AG04450 (cell line): Measurements from ENCODE around the gene LHCGR. TPM values are rescaled to one million over a fixed set of nuclear protein-coding genes. Genes with fewer than 3 reads are reported as not detected.

Experiments
- CTCF ChIA-PET: fragments of 300-600, 350-600 bp; formaldehyde crosslinking; extraction: SDS; loops from one replicate; lab custom pipeline; 2022; ENCODE audit warnings: antibody characterized with exemption, inconsistent platforms; lab: Charles Lee
- POLR2A ChIA-PET: fragments of 350-600 bp; formaldehyde crosslinking; extraction: SDS; loops from one replicate; lab custom pipeline; 2021; ENCODE audit warnings: antibody characterized with exemption, inconsistent platforms; lab: Yijun Ruan, JAX
- DNase-seq: peaks from one replicate; pipeline ENCODE4 v3.0.0-alpha.2; 2011; ENCODE audit warnings: low read depth, low spot score
- H3K27ac ChIP-seq: one replicate; pipeline ENCODE4 v1.5.1; 2012; ENCODE audit warnings: low read depth, low read length, control low read depth
- H3K27me3 ChIP-seq: one replicate; pipeline ENCODE4 v1.6.0; 2012; ENCODE audit warnings: low read length; ENCODE audit not compliant: control insufficient read depth, insufficient read depth
- H3K4me3 ChIP-seq: 2 replicates; pipeline ENCODE4 v1.5.1; 2011; ENCODE audit warnings: mild to moderate bottlenecking, low read depth, low read length, control low read depth
- H3K9me3 ChIP-seq: 2 replicates; pipeline ENCODE4 v1.5.1; 2012; ENCODE audit warnings: low read length; ENCODE audit not compliant: control insufficient read depth, insufficient read depth
- CTCF ChIP-seq: IDR thresholded peaks from 2 replicates; pipeline ENCODE4 v1.5.1; 2011; ENCODE audit warnings: low read depth, low read length, control low read depth, inconsistent platforms
- polyA plus RNA-seq: library from polyadenylated mRNA; depleted of rRNA; stranded (reverse); fragments of >200 nt; gene quantifications from 2 replicates; pipeline ENCODE4 v1.2.3, GENCODE V29; 2011

The LHCGR gene
- polyA plus RNA-seq, 1 experiment: 3.8 TPM

- ChIA-PET POLR2A (no interaction called here), CTCF (no interaction called here)
- no peak overlapping the region for H3K4me3 ChIP-seq
- no peak overlapping the region for H3K27ac ChIP-seq
- H3K9me3 ChIP-seq: no peaks in the 10 kb centered on the region
- no peaks in the 10 kb centered on the region for H3K27me3 ChIP-seq
- DNase-seq: no peak
- no peak for TF ChIP-seq CTCF
Measured at GRCh38 chr2:48677450-48677849, 78.1 kb downstream of the LHCGR start.

GRCh38 chr2:48674933-48675332 is 80.6 kb downstream of the LHCGR start:
- no peak for DNase-seq
- H3K27ac ChIP-seq: no peak overlapping the region
- no peak for TF ChIP-seq CTCF
- POLR2A ChIA-PET: no interaction called here
- no peak overlapping the region for H3K4me3 ChIP-seq
- H3K9me3 ChIP-seq: no peaks in the 10 kb centered on the region
- CTCF ChIA-PET: no interaction called here
- H3K27me3 ChIP-seq: no peaks in the 10 kb centered on the region

GRCh38 chr2:48673581-48673980 is 81.9 kb downstream of the LHCGR start:
- POLR2A ChIA-PET: no interaction called here
- no peaks in the 10 kb centered on the region for H3K9me3 ChIP-seq
- CTCF ChIA-PET: no interaction called here
- H3K27me3 ChIP-seq: no peaks in the 10 kb centered on the region
- no peak overlapping the region for H3K27ac ChIP-seq
- TF ChIP-seq CTCF: no peak
- no peak overlapping the region for H3K4me3 ChIP-seq
- DNase-seq: no peak

- Histone ChIP-seq H3K27me3 (no peaks in the 10 kb centered on the region), H3K27ac (no peak overlapping the region), H3K9me3 (no peaks in the 10 kb centered on the region), H3K4me3 (no peak overlapping the region)
- POLR2A ChIA-PET: no interaction called here
- no peak for DNase-seq
- CTCF ChIA-PET: no interaction called here
- no peak for TF ChIP-seq CTCF
Measured at GRCh38 chr2:48668992-48669391, 86.5 kb downstream of the LHCGR start.

- H3K27ac ChIP-seq: no peak overlapping the region
- no peaks in the 10 kb centered on the region for H3K9me3 ChIP-seq
- POLR2A ChIA-PET: interaction anchor here (0.6 to 0.7 kb wide), 2 partner anchors 11 to 198 kb away, joined by 3 to 6 read pairs; no protein-coding TSS in a partner anchor
- DNase-seq: peak; percentile 36
- CTCF ChIA-PET: interaction anchor here (0.7 kb wide), 2 partner anchors 744 to 1750 kb away, joined by 8 to 9 read pairs; no protein-coding TSS in a partner anchor
- no peaks in the 10 kb centered on the region for H3K27me3 ChIP-seq
- TF ChIP-seq CTCF: no peak
- no peak overlapping the region for H3K4me3 ChIP-seq
Measured at GRCh38 chr2:48651158-48651790, 104.2 kb downstream of the LHCGR start.
